A549 (cell line): ENCODE results near the gene SBF2. TPM values are rescaled to one million over a fixed set of nuclear protein-coding genes. Genes with fewer than 3 reads are reported as not detected.

Source experiments
- ATAC-seq, 2 experiments: fragments of 200-7000 bp in 1 of 2; fragments of >200 bp in 1 of 2; cut with Nextera tagmentation in 1 of 2; cut with Tn5 transposase in 1 of 2; 3 replicates each; pipeline versions ENCODE4 v1.8.0 to v1.9.1; 2018 to 2020; ENCODE audit warnings: mild to moderate bottlenecking in 1 of 2, moderate library complexity in 1 of 2
- CTCF ChIA-PET: fragments of 300-600 bp; sonication (Branson Sonifier 250); formaldehyde crosslinking; extraction: SDS; loops from one replicate; lab custom pipeline; 2021; ENCODE audit warnings: antibody characterized with exemption, inconsistent platforms; lab: Yijun Ruan, JAX
- POLR2A ChIA-PET: fragments of 350-600 bp; formaldehyde crosslinking; extraction: SDS; loops from one replicate; lab custom pipeline; 2021; ENCODE audit warnings: antibody characterized with exemption, inconsistent platforms; lab: Yijun Ruan, JAX
- DNase-seq, 2 experiments: peaks; one replicate each; pipeline versions ENCODE4 v3.0.0 to v3.0.0-alpha.2; 2011 to 2016; ENCODE audit warnings: low read depth in 1 of 2, low spot score in 1 of 2
- FAIRE-seq: peaks from 2 replicates; lab custom pipeline; 2011; peaks lifted over from hg19 to GRCh38; lab: Jason Lieb, UNC
- H3K27ac ChIP-seq, 2 experiments: fragments of >200 bp; sonication (Bioruptor Twin); formaldehyde crosslinking; 3 replicates each; pipeline ENCODE4 v1.5.1; 2016 to 2017
- H3K4me1 ChIP-seq: fragments of >200 bp; sonication (Bioruptor Twin); formaldehyde crosslinking; 3 replicates; pipeline ENCODE4 v1.6.1; 2016
- H3K4me2 ChIP-seq: fragments of >200 bp; sonication (Bioruptor Twin); formaldehyde crosslinking; 3 replicates; pipeline ENCODE4 v1.6.1; 2016
- H3K4me3 ChIP-seq: fragments of >200 bp; sonication (Bioruptor Twin); formaldehyde crosslinking; 3 replicates; pipeline ENCODE4 v1.5.1; 2016
- H3K9me3 ChIP-seq: fragments of >200 bp; sonication (Bioruptor Twin); formaldehyde crosslinking; 3 replicates; pipeline ENCODE4 v1.6.1; 2016
- ATOH8 ChIP-seq: fragments of 250-450 bp; sonication (Bioruptor Pico); IDR thresholded peaks from 2 replicates; pipeline ENCODE4 v1.5.0; 2020; ENCODE audit warnings: low read depth, mild to moderate bottlenecking, moderate library complexity
- BCL3 ChIP-seq: fragments of >200 bp; sonication (Bioruptor Twin); formaldehyde crosslinking; IDR thresholded peaks from 3 replicates; pipeline ENCODE4 v1.6.1; 2016
- BHLHE40 ChIP-seq: IDR thresholded peaks from 2 replicates; pipeline ENCODE4 v1.6.1; 2012; ENCODE audit warnings: low read depth, low read length, inconsistent platforms
- CBX8 ChIP-seq: fragments of 200-600 bp; sonication (generic); IDR thresholded peaks from 2 replicates; pipeline ENCODE4 v1.6.1; 2016
- CEBPB ChIP-seq, 2 experiments: fragments of >200 bp in 1 of 2; sonication (Bioruptor Twin) in 1 of 2; formaldehyde crosslinking in 1 of 2; IDR thresholded peaks; 2 replicates each; pipeline ENCODE4 v1.6.1; 2012 to 2016
- CTCF ChIP-seq: fragments of >200 bp; sonication (Bioruptor Twin); formaldehyde crosslinking; IDR thresholded peaks from 3 replicates; pipeline ENCODE4 v1.5.1; 2016
- ELK1 ChIP-seq: fragments of 150-350 bp; IDR thresholded peaks from 2 replicates; pipeline ENCODE4 v1.6.1; 2014; ENCODE audit warnings: low read depth, mild to moderate bottlenecking, low read length
- EP300 ChIP-seq, 2 experiments: fragments of >200 bp; sonication (Bioruptor Twin); formaldehyde crosslinking; IDR thresholded peaks; 2 replicates in 1 of 2; 3 replicates in 1 of 2; pipeline ENCODE4 v1.6.1; 2016 to 2017
- FOSB ChIP-seq: fragments of 250-450 bp; sonication (Bioruptor Pico); IDR thresholded peaks from 2 replicates; pipeline ENCODE4 v1.5.0; 2020; ENCODE audit warnings: mild to moderate bottlenecking, moderate library complexity
- FOSL2 ChIP-seq, 2 experiments: fragments of 450-650 bp in 1 of 2; fragments of >200 bp in 1 of 2; sonication (Bioruptor Twin) in 1 of 2; formaldehyde crosslinking; IDR thresholded peaks; 2 replicates each; pipeline versions ENCODE4 v1.5.0 to v1.6.1; 2016 to 2020; ENCODE audit warnings: mild to moderate bottlenecking in 1 of 2, moderate library complexity in 1 of 2
- FOXS1 ChIP-seq: fragments of 250-450 bp; sonication (Bioruptor Pico); IDR thresholded peaks from 2 replicates; pipeline ENCODE4 v1.5.0; 2020; ENCODE audit warnings: mild to moderate bottlenecking, moderate library complexity
- HDAC2 ChIP-seq: fragments of 200-600 bp; sonication (generic); IDR thresholded peaks from 2 replicates; pipeline ENCODE4 v1.6.1; 2016
- HOXB13 ChIP-seq: fragments of 250-450 bp; sonication (Bioruptor Pico); IDR thresholded peaks from 2 replicates; pipeline ENCODE4 v1.5.0; 2020; ENCODE audit warnings: low read depth, mild to moderate bottlenecking, moderate library complexity
- HOXB5 ChIP-seq: fragments of 250-450 bp; sonication (Bioruptor Pico); IDR thresholded peaks from 2 replicates; pipeline ENCODE4 v1.5.0; 2020; ENCODE audit warnings: mild to moderate bottlenecking, moderate library complexity
- KDM5A ChIP-seq: fragments of 200-600 bp; sonication (generic); IDR thresholded peaks from 2 replicates; pipeline ENCODE4 v1.6.1; 2016; ENCODE audit warnings: antibody characterized with exemption, mild to moderate bottlenecking
- MAZ ChIP-seq: fragments of 150-350 bp; IDR thresholded peaks from 2 replicates; pipeline ENCODE4 v1.6.1; 2014; ENCODE audit warnings: antibody characterized with exemption, low read depth, low read length, borderline replicate concordance
- NPAS2 ChIP-seq: fragments of 250-450 bp; sonication (Bioruptor Pico); IDR thresholded peaks from 2 replicates; pipeline ENCODE4 v1.8.0; 2022; ENCODE audit warnings: mild to moderate bottlenecking, moderate library complexity, borderline replicate concordance
- NR3C1 ChIP-seq: fragments of >200 bp; sonication (Bioruptor Twin); formaldehyde crosslinking; IDR thresholded peaks from 3 replicates; pipeline ENCODE4 v1.6.1; 2017
- POLR2A ChIP-seq: IDR thresholded peaks from 2 replicates; pipeline ENCODE4 v1.6.1; 2012; ENCODE audit warnings: mild to moderate bottlenecking, low read length
- RARB ChIP-seq: fragments of 250-450 bp; sonication (Bioruptor Pico); IDR thresholded peaks from 2 replicates; pipeline ENCODE4 v1.8.0; 2021; ENCODE audit warnings: mild to moderate bottlenecking, moderate library complexity
- RCOR1 ChIP-seq: fragments of 150-350 bp; IDR thresholded peaks from 2 replicates; pipeline ENCODE4 v1.6.1; 2014; ENCODE audit warnings: antibody characterized with exemption, low read length, low read depth
- SMC3 ChIP-seq: fragments of >200 bp; sonication (Bioruptor Twin); formaldehyde crosslinking; IDR thresholded peaks from 3 replicates; pipeline ENCODE4 v1.6.1; 2018; ENCODE audit warnings: inconsistent platforms
- SREBF2 ChIP-seq: fragments of 450-650 bp; IDR thresholded peaks from 2 replicates; pipeline ENCODE4 v1.6.1; 2014; ENCODE audit warnings: mild to moderate bottlenecking, moderate library complexity
- ZSCAN20 ChIP-seq: fragments of 250-450 bp; sonication (Bioruptor Pico); IDR thresholded peaks from 2 replicates; pipeline ENCODE4 v1.8.0; 2022; ENCODE audit warnings: mild to moderate bottlenecking, moderate library complexity
- WGBS: methylation state at CpG from one replicate; pipeline ENCODE4 v1.1.6; 2017; ENCODE audit errors: missing lambda C conversion rate; 5-methylcytosine and 5-hydroxymethylcytosine counted together
- polyA plus RNA-seq, 4 experiments: library from polyadenylated mRNA; depleted of rRNA in 3 of 4; stranded (reverse); fragments of >200 nt; fragmentation: RNase III in 1 of 4; extraction: RNeasy Plus Mini Kit Qiagen cat#74134 plus additional on column Dnase treatment in 1 of 4; gene quantifications; 2 replicates in 3 of 4; 3 replicates in 1 of 4; pipeline ENCODE4 v1.2.3, GENCODE V29; 2011 to 2017

SBF2 gene
- polyA plus RNA-seq, 2 of the 4 experiments (the other 2 are of a cell fraction): 11.1 to 49.6 TPM

- no peak for TF ChIP-seq KDM5A
- no peak for TF ChIP-seq NPAS2 (CRISPR knock-in tag)
- no peak for TF ChIP-seq HDAC2
- TF ChIP-seq MAZ: no peak
- TF ChIP-seq FOSL2 (IDR thresholded peaks at IDR 0.05): no peak
- no peak for TF ChIP-seq FOSL2 (CRISPR knock-in tag; IDR thresholded peaks at IDR 0.05)
- no peak for TF ChIP-seq CTCF
- TF ChIP-seq NR3C1: no peak
- TF ChIP-seq ZSCAN20: no peak
- no peak for TF ChIP-seq ELK1
- TF ChIP-seq SMC3: no peak
- TF ChIP-seq RARB (CRISPR knock-in tag): no peak
- no peak for TF ChIP-seq ATOH8 (CRISPR knock-in tag)
- no peak for TF ChIP-seq SREBF2
- TF ChIP-seq HOXB5 (CRISPR knock-in tag): no peak
- TF ChIP-seq RCOR1: no peak
- no peak for TF ChIP-seq BCL3
- TF ChIP-seq, all 56 proteins: peak for 0
- DNase-seq: no peak
Observed at GRCh38 chr11:9896902-9897301, 397.1 kb downstream of the SBF2 start.

GRCh38 chr11:9895006-9895405 is 399.0 kb downstream of the SBF2 start:
- no peak overlapping the region for H3K4me2 ChIP-seq
- WGBS: 96% methylated on average over 1 of the region's 1 CpG
- H3K4me3 ChIP-seq: no peak overlapping the region
- ATAC-seq (no peak), FAIRE-seq (no peak), DNase-seq (no peak)
- ChIA-PET POLR2A (no interaction called here), CTCF (no interaction called here)
- peaks cover 7% of the 10 kb centered on the region; the same call in 1 of the 3 replicates for H3K9me3 ChIP-seq
- peaks cover 6% of the 10 kb centered on the region; the same call in 2 of the 3 replicates for H3K4me1 ChIP-seq
- TF ChIP-seq SREBF2 (no peak), BHLHE40 (no peak), CBX8 (no peak), HOXB13 (no peak), CEBPB (IDR thresholded peaks at IDR 0.05) (no peak), FOSB (no peak), FOXS1 (CRISPR knock-in tag) (no peak), POLR2A (no peak), EP300 (IDR thresholded peaks at IDR 0.05) (no peak)
- no peak overlapping the region for H3K27ac ChIP-seq

More at GRCh38 chr11:9896902-9897301, 397.1 kb downstream of the SBF2 start:
- Histone ChIP-seq H3K27ac (peak overlapping the region in 1 of 2 experiments; percentile 70; a peak in 2 of 6 replicates), H3K4me1 (peaks cover 23% of the 10 kb centered on the region), H3K4me2 (no peak overlapping the region), H3K9me3 (peaks cover 12% of the 10 kb centered on the region; the same call in 2 of the 3 replicates), H3K4me3 (no peak overlapping the region)
- WGBS: 99% methylated on average over 2 of the region's 2 CpGs
- ATAC-seq (no peak), FAIRE-seq (no peak)
- ChIA-PET POLR2A (no interaction called here), CTCF (interaction anchor here (1.8 kb wide), 1 partner anchor 34 kb away, joined by 5 read pairs; no protein-coding TSS in a partner anchor)
